Measurements from ENCODE around the gene YWHAG. TPM values are rescaled to one million over a fixed set of nuclear protein-coding genes. Genes with fewer than 3 reads are reported as not detected.
A peak's percentile ranks its signal among the peaks of the same experiment; 100 is the strongest.

Gene YWHAG
- total RNA-seq, 1 donor from 2014 or later: 351 TPM

GRCh38 chr7:76325811-76326210 lies 33.0 kb downstream of the YWHAG start:
- Histone ChIP-seq H3K4me1 (ENCODE audit: insufficient read depth, low read length) (peaks cover 6% of the 10 kb centered on the region), H4K20me1 (ENCODE audit: insufficient read depth, low read length) (peaks cover 94% of the 10 kb centered on the region), H3K27me3 (ENCODE audit: insufficient read depth, low read length) (no peaks in the 10 kb centered on the region), H3K27ac (ENCODE audit: low read depth, low read length) (no peak overlapping the region), H3K4me2 (ENCODE audit: low read length) (no peak overlapping the region), H3K9ac (ENCODE audit: low read length) (no peak overlapping the region), H3K4me3 (ENCODE audit: insufficient read depth, low read depth, low read length) (no peak overlapping the region), H2AFZ (ENCODE audit: low read depth, low read length) (no peak overlapping the region), H3K79me2 (ENCODE audit: insufficient read depth, low read length) (peaks cover 87% of the 10 kb centered on the region), H3K9me3 (ENCODE audit: insufficient read depth, low read depth, low read length) (no peaks in the 10 kb centered on the region), H3K36me3 (ENCODE audit: insufficient read depth, low read length) (peaks cover 57% of the 10 kb centered on the region)
- DNase-seq (ENCODE audit: low read depth): no peak
- Mint-ChIP-seq H3K27me3 (ENCODE audit: low read depth, unreplicated experiment) (no peaks in the 10 kb centered on the region), H3K27ac (ENCODE audit: unreplicated experiment) (no peak overlapping the region), H3K4me1 (ENCODE audit: low read depth, unreplicated experiment) (peaks cover 43% of the 10 kb centered on the region), H3K36me3 (ENCODE audit: low read depth, unreplicated experiment) (peaks cover 44% of the 10 kb centered on the region), H3K9me3 (ENCODE audit: unreplicated experiment) (no peaks in the 10 kb centered on the region), H3K4me3 (ENCODE audit: unreplicated experiment) (no peak overlapping the region)
- no peak for FAIRE-seq
- TF ChIP-seq CTCF (IDR thresholded peaks at IDR 0.05; ENCODE audit: insufficient read depth, low read depth, low read length) (no peak), EZH2 (IDR thresholded peaks at IDR 0.05; ENCODE audit: insufficient read depth, low read length) (no peak)

GRCh38 chr7:76325092-76325491 lies 33.7 kb downstream of the YWHAG start:
- no peaks in the 10 kb centered on the region for H3K9me3 ChIP-seq (ENCODE audit: insufficient read depth, low read depth, low read length)
- H3K4me3 ChIP-seq (ENCODE audit: insufficient read depth, low read depth, low read length): no peak overlapping the region
- Mint-ChIP-seq H3K4me3 (ENCODE audit: unreplicated experiment) (no peak overlapping the region), H3K27me3 (ENCODE audit: low read depth, unreplicated experiment) (no peaks in the 10 kb centered on the region), H3K27ac (ENCODE audit: unreplicated experiment) (no peak overlapping the region), H3K4me1 (ENCODE audit: low read depth, unreplicated experiment) (peaks cover 36% of the 10 kb centered on the region), H3K36me3 (ENCODE audit: low read depth, unreplicated experiment) (peaks cover 40% of the 10 kb centered on the region), H3K9me3 (ENCODE audit: unreplicated experiment) (no peaks in the 10 kb centered on the region)
- H3K9ac ChIP-seq (ENCODE audit: low read length): no peak overlapping the region
- H3K4me1 ChIP-seq (ENCODE audit: insufficient read depth, low read length): peaks cover 6% of the 10 kb centered on the region
- no peaks in the 10 kb centered on the region for H3K27me3 ChIP-seq (ENCODE audit: insufficient read depth, low read length)
- FAIRE-seq (no peak), DNase-seq (ENCODE audit: low read depth) (no peak)
- peaks cover 82% of the 10 kb centered on the region for H3K79me2 ChIP-seq (ENCODE audit: insufficient read depth, low read length)
- no peak overlapping the region for H2AFZ ChIP-seq (ENCODE audit: low read depth, low read length)
- TF ChIP-seq EZH2 (IDR thresholded peaks at IDR 0.05; ENCODE audit: insufficient read depth, low read length) (no peak), CTCF (IDR thresholded peaks at IDR 0.05; ENCODE audit: insufficient read depth, low read depth, low read length) (no peak)
- peaks cover 90% of the 10 kb centered on the region for H4K20me1 ChIP-seq (ENCODE audit: insufficient read depth, low read length)
- H3K4me2 ChIP-seq (ENCODE audit: low read length): no peak overlapping the region
- H3K27ac ChIP-seq (ENCODE audit: low read depth, low read length): no peak overlapping the region
- peaks cover 50% of the 10 kb centered on the region for H3K36me3 ChIP-seq (ENCODE audit: insufficient read depth, low read length)

- H3K27me3 ChIP-seq (ENCODE audit: insufficient read depth, low read length): no peaks in the 10 kb centered on the region
- no peaks in the 10 kb centered on the region for H3K9me3 ChIP-seq (ENCODE audit: insufficient read depth, low read depth, low read length)
- DNase-seq (ENCODE audit: low read depth) (peak; percentile 82), FAIRE-seq (no peak)
- no peaks in the 10 kb centered on the region for H3K27me3 Mint-ChIP-seq (ENCODE audit: low read depth, unreplicated experiment)
- H3K27ac Mint-ChIP-seq (ENCODE audit: unreplicated experiment): peak overlapping the region; percentile 94
- H3K4me1 ChIP-seq (ENCODE audit: insufficient read depth, low read length): peaks cover 17% of the 10 kb centered on the region
- peak overlapping the region; percentile 85 for H3K4me2 ChIP-seq (ENCODE audit: low read length)
- H3K4me1 Mint-ChIP-seq (ENCODE audit: low read depth, unreplicated experiment): peaks cover 27% of the 10 kb centered on the region
- peaks cover 33% of the 10 kb centered on the region for H4K20me1 ChIP-seq (ENCODE audit: insufficient read depth, low read length)
- H3K9me3 Mint-ChIP-seq (ENCODE audit: unreplicated experiment): peaks cover 2% of the 10 kb centered on the region
- peak overlapping the region; percentile 66 for H3K4me3 ChIP-seq (ENCODE audit: insufficient read depth, low read depth, low read length)
- peak overlapping the region; percentile 74 for H3K27ac ChIP-seq (ENCODE audit: low read depth, low read length)
- peaks cover 9% of the 10 kb centered on the region for H3K36me3 Mint-ChIP-seq (ENCODE audit: low read depth, unreplicated experiment)
- H2AFZ ChIP-seq (ENCODE audit: low read depth, low read length): no peak overlapping the region
- H3K4me3 Mint-ChIP-seq (ENCODE audit: unreplicated experiment): peak overlapping the region; percentile 87
- peak; percentile 29 for TF ChIP-seq CTCF (IDR thresholded peaks at IDR 0.05; ENCODE audit: insufficient read depth, low read depth, low read length)
- TF ChIP-seq EZH2 (IDR thresholded peaks at IDR 0.05; ENCODE audit: insufficient read depth, low read length): no peak
- H3K79me2 ChIP-seq (ENCODE audit: insufficient read depth, low read length): peaks cover 21% of the 10 kb centered on the region
- peaks cover 9% of the 10 kb centered on the region for H3K36me3 ChIP-seq (ENCODE audit: insufficient read depth, low read length)
- H3K9ac ChIP-seq (ENCODE audit: low read length): peak overlapping the region; percentile 82
Measured at GRCh38 chr7:76318488-76319353, 40.1 kb downstream of the YWHAG start.
